Heart left ventricle (tissue), 13 donors: ENCODE measurements around the gene ANO4.

Experiments used
- POLR2A ChIP-seq, 2 donors: fragments of 450-650 bp; IDR thresholded peaks; one replicate each; pipeline ENCODE4 v1.6.1; 2017; ENCODE audit warnings: antibody characterized with exemption in 2 of 2, mild to moderate bottlenecking in 2 of 2, moderate library complexity in 2 of 2
- TF ChIP-seq, protein P1 (sequence below), 12 donors: fragments of 200-600 bp; sonication (generic) in 4 of 12; IDR thresholded peaks; one replicate each; pipeline versions ENCODE4 v1.5.0 to v1.8.0; 2018 to 2022; ENCODE audit warnings: antibody characterized with exemption in 12 of 12, mild to moderate bottlenecking in 5 of 12
- donor health status: ischemic (EF 13 %, LVEDD 7.1; RV severe dilation, severe dysfunction).
- donor health status: DM: no; HTN: yes; CAD: no.
- donor health status: DM: no; HTN: no; CAD: no.
- donor health status: ischemic (EF 25% LVEDD 6.9; RV normal size, moderate dysfunction).
- donor health status: ischemic (EF 25% LVEDD 5.7; RV mildly dilated, moderate dysfunction).
- donor health status: ischemic (EF 35%, LVEDD 5.7; RV mildly dilated, moderate dysfunction).
- donor health status: nonischemic (EF 11% LVEDD 7.7; RV severe dilation, severe dysfunction).
- donor health status: DM: yes; HTN: yes; CAD: no.
- donor health status: PGD.
- donor health status: ischemic (EF 29% LVEDD 5.4; RV normal size, mild dysfunction).
- donor health status: nonischemic (EF 23%, LVEDD 6.1; RV moderate dilation, normal function).

DNA sequence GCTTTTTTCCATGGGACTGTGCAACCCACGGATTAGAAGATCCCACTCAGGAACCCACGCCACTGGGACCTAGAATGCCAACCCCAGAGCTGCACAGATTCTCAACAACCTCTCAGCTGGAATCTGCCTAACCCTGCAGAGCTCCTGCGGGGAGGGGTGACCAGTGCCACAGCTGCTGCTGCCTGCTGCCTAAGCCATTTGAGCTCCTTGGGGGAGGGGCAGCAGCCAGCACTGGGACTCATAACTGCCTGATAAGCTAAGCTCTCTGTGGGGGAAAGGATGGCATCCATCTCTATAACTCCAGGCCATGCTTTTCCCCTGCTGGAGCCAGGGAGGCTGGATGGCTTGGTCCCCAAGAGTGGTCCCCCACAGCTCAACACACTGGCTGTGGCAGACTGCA, 232.6 kb downstream of the ANO4 start:
- TF ChIP-seq, protein P1, sequence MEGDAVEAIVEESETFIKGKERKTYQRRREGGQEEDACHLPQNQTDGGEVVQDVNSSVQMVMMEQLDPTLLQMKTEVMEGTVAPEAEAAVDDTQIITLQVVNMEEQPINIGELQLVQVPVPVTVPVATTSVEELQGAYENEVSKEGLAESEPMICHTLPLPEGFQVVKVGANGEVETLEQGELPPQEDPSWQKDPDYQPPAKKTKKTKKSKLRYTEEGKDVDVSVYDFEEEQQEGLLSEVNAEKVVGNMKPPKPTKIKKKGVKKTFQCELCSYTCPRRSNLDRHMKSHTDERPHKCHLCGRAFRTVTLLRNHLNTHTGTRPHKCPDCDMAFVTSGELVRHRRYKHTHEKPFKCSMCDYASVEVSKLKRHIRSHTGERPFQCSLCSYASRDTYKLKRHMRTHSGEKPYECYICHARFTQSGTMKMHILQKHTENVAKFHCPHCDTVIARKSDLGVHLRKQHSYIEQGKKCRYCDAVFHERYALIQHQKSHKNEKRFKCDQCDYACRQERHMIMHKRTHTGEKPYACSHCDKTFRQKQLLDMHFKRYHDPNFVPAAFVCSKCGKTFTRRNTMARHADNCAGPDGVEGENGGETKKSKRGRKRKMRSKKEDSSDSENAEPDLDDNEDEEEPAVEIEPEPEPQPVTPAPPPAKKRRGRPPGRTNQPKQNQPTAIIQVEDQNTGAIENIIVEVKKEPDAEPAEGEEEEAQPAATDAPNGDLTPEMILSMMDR (IDR thresholded peaks at IDR 0.05) = no peak
- no peak for TF ChIP-seq POLR2A (IDR thresholded peaks at IDR 0.05)
